K562 (cell line): ENCODE results near the gene MLXIPL. TPM values are rescaled to one million over a fixed set of nuclear protein-coding genes. Genes with fewer than 3 reads are reported as not detected.

Experiments used
- ASH1L ChIP-seq: fragments of 450-650 bp; IDR thresholded peaks from 2 replicates; pipeline ENCODE4 v1.6.1; 2018; ENCODE audit warnings: borderline replicate concordance, mild to moderate bottlenecking, low read depth; ENCODE audit not compliant: partially characterized antibody
- FOXA1 ChIP-seq: fragments of 450-650 bp; IDR thresholded peaks from 2 replicates; pipeline ENCODE4 v1.6.1; 2016; ENCODE audit warnings: mild to moderate bottlenecking, borderline replicate concordance
- HDAC1 ChIP-seq, 2 experiments: fragments of 450-650 bp; IDR thresholded peaks; 2 replicates each; pipeline ENCODE4 v1.6.1; 2016 to 2017; ENCODE audit warnings: inconsistent platforms in 1 of 2, mild to moderate bottlenecking in 1 of 2, moderate library complexity in 1 of 2
- MEF2A ChIP-seq: IDR thresholded peaks from 2 replicates; pipeline ENCODE4 v1.6.1; 2011; ENCODE audit warnings: low read depth, mild to moderate bottlenecking, low read length, moderate library complexity; ENCODE audit not compliant: control insufficient read depth
- MXI1 ChIP-seq: IDR thresholded peaks from 2 replicates; pipeline ENCODE4 v1.6.1; 2011; ENCODE audit warnings: low read depth, mild to moderate bottlenecking, improper control_type of control experiment, low read length
- NCOA1 ChIP-seq: fragments of 450-650 bp; IDR thresholded peaks from 2 replicates; pipeline ENCODE4 v1.6.1; 2016; ENCODE audit warnings: low read depth
- NR2C2 ChIP-seq, 2 experiments: fragments of 200-800 bp in 1 of 2; sonication (Bioruptor generic) in 1 of 2; sonication (generic) in 1 of 2; formaldehyde crosslinking in 1 of 2; IDR thresholded peaks; 2 replicates each; pipeline versions ENCODE4 v1.6.1 to v1.8.0; 2016 to 2022; ENCODE audit warnings: mild to moderate bottlenecking in 1 of 2, missing compliant biosample characterization in 1 of 2, missing genetic modification characterization in 1 of 2, missing genetic modification reagents in 1 of 2
- PHB ChIP-seq: fragments of 250-450 bp; sonication (Bioruptor Pico); IDR thresholded peaks from 2 replicates; pipeline ENCODE4 v1.5.0; 2021
- TFAM ChIP-seq: fragments of 250-450 bp; sonication (Bioruptor Pico); conservative IDR thresholded peaks from 2 replicates; pipeline ENCODE4 v1.5.0; 2021; ENCODE audit warnings: mild to moderate bottlenecking, moderate library complexity
- ZBED1 ChIP-seq: IDR thresholded peaks from 2 replicates; pipeline ENCODE4 v1.6.1; 2014
- ZBTB40 ChIP-seq, 2 experiments: fragments of 450-650 bp in 1 of 2; sonication (generic) in 1 of 2; formaldehyde crosslinking in 1 of 2; IDR thresholded peaks; 2 replicates each; pipeline versions ENCODE4 v1.7.1 to v1.9.0; 2016 to 2022; ENCODE audit warnings: inconsistent platforms in 1 of 2, mild to moderate bottlenecking in 1 of 2, missing genetic modification reagents in 1 of 2
- ZNF212 ChIP-seq: fragments of 450-650 bp; formaldehyde crosslinking; IDR thresholded peaks from 2 replicates; pipeline ENCODE4 v1.4.0; 2020; ENCODE audit warnings: mild to moderate bottlenecking
- ZNF778 ChIP-seq: fragments of 450-650 bp; formaldehyde crosslinking; IDR thresholded peaks from 2 replicates; pipeline ENCODE4 v1.4.0; 2020; ENCODE audit warnings: mild to moderate bottlenecking, moderate library complexity
- polyA plus RNA-seq, 8 experiments: library from polyadenylated mRNA; depleted of rRNA in 4 of 8; stranded (reverse) in 5 of 8; unstranded in 3 of 8; fragments of >200 nt; fragmentation: Nextera tagmentation in 2 of 8; fragmentation: Illumina TruSeq in 1 of 8; extraction: Ambion mirVana in 2 of 8; extraction: Trizol in 1 of 8; gene quantifications; 2 replicates each; pipeline versions ENCODE4 v1.2.1 to v1.2.3, GENCODE V29; 2011 to 2014; ENCODE audit warnings: inconsistent platforms in 1 of 8, missing spikeins in 1 of 8
- total RNA-seq, 7 experiments: library from RNA; depleted of rRNA in 6 of 7; stranded (reverse); fragments of >200 nt in 6 of 7; fragmentation: Illumina TruSeq in 2 of 7; extraction: Trizol in 2 of 7; gene quantifications; 2 replicates each; pipeline versions ENCODE4 v1.2.1 to v1.2.3, GENCODE V29; 2011 to 2021; ENCODE audit warnings: low replicate concordance in 1 of 7
- TF ChIP-seq, protein P1 (sequence below), 2 experiments: fragments of 450-650 bp in 1 of 2; IDR thresholded peaks; 2 replicates each; pipeline ENCODE4 v1.6.1; 2011 to 2017; ENCODE audit warnings: low read depth in 2 of 2, antibody characterized with exemption in 1 of 2, borderline replicate concordance in 1 of 2, low read length in 1 of 2, mild to moderate bottlenecking in 1 of 2, mixed read lengths in 1 of 2; ENCODE audit not compliant: control insufficient read depth in 1 of 2

Gene MLXIPL
- total and polyA plus RNA-seq, 9 of the 15 experiments (the other 6 are each of a cell fraction or from before 2014, with no cell fraction given): 0.11 to 18.4 (median 1.4) TPM

GRCh38 chr7:73556208-73557107, 67.9 kb downstream of the MLXIPL start (continued):
- peak; percentile 33; the same call in 1 of the 2 replicates for TF ChIP-seq ZBTB40 (IDR thresholded peaks at IDR 0.05)
- no peak for TF ChIP-seq ZBTB40 (CRISPR knock-in tag; IDR thresholded peaks at IDR 0.05)
- no peak for TF ChIP-seq ASH1L
- TF ChIP-seq HDAC1 (IDR thresholded peaks at IDR 0.05): peak in 1 of 2 experiments; percentile 74; a peak in 2 of 4 replicates
- 0 out of 2 replicates have a peak, but pooled peaks have one; percentile 21 for TF ChIP-seq ZNF212 (CRISPR knock-in tag)
- TF ChIP-seq ZNF778 (CRISPR knock-in tag): no peak
- TF ChIP-seq, protein P1, sequence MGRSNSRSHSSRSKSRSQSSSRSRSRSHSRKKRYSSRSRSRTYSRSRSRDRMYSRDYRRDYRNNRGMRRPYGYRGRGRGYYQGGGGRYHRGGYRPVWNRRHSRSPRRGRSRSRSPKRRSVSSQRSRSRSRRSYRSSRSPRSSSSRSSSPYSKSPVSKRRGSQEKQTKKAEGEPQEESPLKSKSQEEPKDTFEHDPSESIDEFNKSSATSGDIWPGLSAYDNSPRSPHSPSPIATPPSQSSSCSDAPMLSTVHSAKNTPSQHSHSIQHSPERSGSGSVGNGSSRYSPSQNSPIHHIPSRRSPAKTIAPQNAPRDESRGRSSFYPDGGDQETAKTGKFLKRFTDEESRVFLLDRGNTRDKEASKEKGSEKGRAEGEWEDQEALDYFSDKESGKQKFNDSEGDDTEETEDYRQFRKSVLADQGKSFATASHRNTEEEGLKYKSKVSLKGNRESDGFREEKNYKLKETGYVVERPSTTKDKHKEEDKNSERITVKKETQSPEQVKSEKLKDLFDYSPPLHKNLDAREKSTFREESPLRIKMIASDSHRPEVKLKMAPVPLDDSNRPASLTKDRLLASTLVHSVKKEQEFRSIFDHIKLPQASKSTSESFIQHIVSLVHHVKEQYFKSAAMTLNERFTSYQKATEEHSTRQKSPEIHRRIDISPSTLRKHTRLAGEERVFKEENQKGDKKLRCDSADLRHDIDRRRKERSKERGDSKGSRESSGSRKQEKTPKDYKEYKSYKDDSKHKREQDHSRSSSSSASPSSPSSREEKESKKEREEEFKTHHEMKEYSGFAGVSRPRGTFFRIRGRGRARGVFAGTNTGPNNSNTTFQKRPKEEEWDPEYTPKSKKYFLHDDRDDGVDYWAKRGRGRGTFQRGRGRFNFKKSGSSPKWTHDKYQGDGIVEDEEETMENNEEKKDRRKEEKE (IDR thresholded peaks at IDR 0.05; ENCODE audit: borderline replicate concordance in 1 of 2, control insufficient read depth in 1 of 2, low read depth in 2 of 2, low read length in 1 of 2): no peak; a peak in 1 of 4 replicates
- TF ChIP-seq ZBED1: no peak
- no peak for TF ChIP-seq NR2C2 (CRISPR knock-in tag; IDR thresholded peaks at IDR 0.05)
- TF ChIP-seq NR2C2 (tag; IDR thresholded peaks at IDR 0.05): no peak
- TF ChIP-seq TFAM (CRISPR knock-in tag): no peak
- TF ChIP-seq MXI1: 0 out of 2 replicates have a peak, but pooled peaks have one; percentile 33
- no peak for TF ChIP-seq FOXA1
- TF ChIP-seq MEF2A: no peak
- TF ChIP-seq NCOA1: no peak
- TF ChIP-seq PHB (CRISPR knock-in tag): no peak
